Cardiac fibroblast (primary cell): Measurements from ENCODE around the gene CDY1.
"Not testable (repeated sequence)": the region's sequence is repeated elsewhere in the genome, so short reads cannot be mapped to it uniquely, and the experiment has no call there.

Source experiments
- DNase-seq, 2 donors: peaks; one replicate each; pipeline versions ENCODE4 v3.0.0 to v3.0.0-alpha.2; 2010; ENCODE audit warnings: low read depth in 2 of 2
- H3K4me3 ChIP-seq, 2 donors: replicated peaks in 1 of 2; 1 replicate in 1 of 2; 2 replicates in 1 of 2; pipeline ENCODE4 v1.5.1; 2011; ENCODE audit warnings: low read depth in 2 of 2, low read length in 2 of 2, mild to moderate bottlenecking in 2 of 2, moderate library complexity in 1 of 2

CDY1 gene

GRCh38 chrY:25621817-25622216 is at the start of gene CDY1:
TSS of gene CDY1 (plus strand) at chrY:25622117. CDS start at chrY:25622443, 326 bp downstream.
- not testable (repeated sequence) for H3K4me3 ChIP-seq, DNase-seq

GRCh38 chrY:25593336-25593735 is 28.6 kb upstream of the CDY1 start:
- H3K4me3 ChIP-seq, DNase-seq: not testable (repeated sequence)

GRCh38 chrY:25620209-25620608 is 1.7 kb upstream of the CDY1 start:
- H3K4me3 ChIP-seq, DNase-seq: not testable (repeated sequence)

- not testable (repeated sequence) for DNase-seq, H3K4me3 ChIP-seq
Observed at GRCh38 chrY:25626524-25626923, 4.6 kb downstream of the CDY1 start.

- DNase-seq, H3K4me3 ChIP-seq: not testable (repeated sequence)
Observed at GRCh38 chrY:25630383-25631112, 8.6 kb downstream of the CDY1 start.

GRCh38 chrY:25639852-25640251 is 17.9 kb downstream of the CDY1 start:
- not testable (repeated sequence) for DNase-seq, H3K4me3 ChIP-seq

GRCh38 chrY:25643024-25643915 is 21.4 kb downstream of the CDY1 start:
- not testable (repeated sequence) for H3K4me3 ChIP-seq

More at GRCh38 chrY:25643024-25643915, 21.4 kb downstream of the CDY1 start:
- DNase-seq = not testable (repeated sequence)
